Fibroblast of the conjunctiva (primary cell): ENCODE results near the gene DOK4.
A peak's percentile ranks its signal among the peaks of the same experiment; 100 is the strongest.

Experiments used
- DNase-seq: peaks from one replicate; pipeline ENCODE4 v3.0.0-alpha.2; 2010; ENCODE audit warnings: low read depth

The DOK4 gene

DNA sequence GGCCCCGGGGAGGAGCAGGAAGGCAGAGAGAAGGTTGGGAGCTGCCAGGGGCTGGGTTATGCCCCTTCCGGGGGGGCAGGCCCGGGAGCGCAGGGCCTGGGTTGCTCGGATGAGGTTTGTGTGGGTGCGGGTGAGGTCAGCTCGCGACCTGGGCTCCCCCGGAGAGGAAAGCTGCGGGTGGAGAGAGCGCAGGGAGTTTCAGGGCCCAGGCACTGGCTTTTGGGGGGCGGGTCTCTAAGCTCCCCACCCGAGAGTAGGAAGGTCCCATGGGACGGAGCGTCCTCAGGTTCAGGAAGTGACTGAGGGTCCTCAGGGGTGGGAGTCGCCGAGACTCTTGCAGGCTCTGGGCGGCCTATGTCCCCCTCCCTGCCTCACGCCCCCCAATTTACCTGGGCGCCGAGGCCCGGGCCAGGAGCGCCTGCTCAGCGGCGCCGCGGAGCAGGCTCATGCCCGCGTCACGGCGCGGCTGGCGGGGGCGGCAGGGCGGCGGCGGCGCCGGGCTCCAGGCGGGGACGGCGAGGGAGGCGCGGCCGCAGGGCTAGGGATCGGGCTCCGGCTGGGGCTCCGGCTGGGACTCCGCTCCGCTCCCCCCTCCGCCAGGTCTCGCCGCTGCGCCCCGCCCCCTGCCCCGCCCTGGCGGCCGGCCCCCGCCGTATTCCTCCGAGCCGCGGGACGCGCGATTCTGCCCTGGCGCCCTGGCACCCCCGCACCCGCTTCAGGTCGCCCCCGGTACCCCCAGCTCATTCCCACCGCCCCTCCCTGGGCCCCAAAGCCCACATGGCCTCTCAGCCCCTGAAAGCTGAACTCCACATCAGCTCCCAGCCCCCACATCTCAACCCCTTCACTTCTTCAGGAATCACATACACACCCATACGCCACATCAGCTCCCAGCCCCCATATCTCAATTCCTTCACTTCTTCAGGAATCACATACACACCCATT lies at the start of gene DOK4:
TSS of gene DOK4 (minus strand) at position 578 of the 942 bp plus-strand sequence. CDS start 6,986 bp downstream, outside the sequence.
- no peak for DNase-seq

GRCh38 chr16:57535680-57536305 lies 49.5 kb upstream of the DOK4 start:
- DNase-seq = peak; percentile 80

GRCh38 chr16:57534881-57535658 lies 48.8 kb upstream of the DOK4 start:
- no peak for DNase-seq

- no peak for DNase-seq
These were observed 48.1 kb upstream of the DOK4 start for GRCh38 chr16:57534337-57534880.

- no peak for DNase-seq
These were observed 47.4 kb upstream of the DOK4 start for GRCh38 chr16:57533431-57534336.

- no peak for DNase-seq
These were observed 46.0 kb upstream of the DOK4 start for GRCh38 chr16:57532266-57532625.

DNA sequence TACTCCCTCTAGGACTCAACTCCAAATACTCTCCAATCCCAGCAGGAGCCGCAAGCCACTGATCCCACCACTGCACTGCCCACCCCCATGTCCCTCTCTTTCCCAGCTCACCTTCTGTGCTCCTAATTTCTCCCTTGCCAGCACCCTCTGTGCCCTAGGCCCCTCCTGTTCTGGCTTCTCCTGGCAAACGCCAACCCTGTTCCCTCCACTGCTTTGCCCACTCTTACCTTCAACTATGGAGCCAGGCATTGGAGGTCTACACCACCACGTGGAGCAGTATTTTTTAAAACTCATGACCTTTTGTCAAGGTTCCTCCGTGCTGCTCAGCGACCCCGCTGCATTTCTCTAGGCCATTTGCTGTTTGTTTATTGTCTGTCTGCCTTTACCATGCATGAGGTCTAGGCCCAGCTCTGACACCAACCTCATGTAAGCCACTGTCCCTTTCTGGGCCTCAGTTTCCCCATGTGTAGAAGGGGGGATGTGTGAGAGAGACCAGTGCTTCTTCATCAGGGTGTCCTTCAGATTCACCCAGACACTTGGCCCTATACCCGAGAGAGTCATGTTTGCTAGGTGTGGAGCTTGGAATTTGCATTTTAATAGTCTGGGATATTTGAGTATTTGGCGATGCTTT lies 45.5 kb upstream of the DOK4 start:
- DNase-seq = no peak

DNA sequence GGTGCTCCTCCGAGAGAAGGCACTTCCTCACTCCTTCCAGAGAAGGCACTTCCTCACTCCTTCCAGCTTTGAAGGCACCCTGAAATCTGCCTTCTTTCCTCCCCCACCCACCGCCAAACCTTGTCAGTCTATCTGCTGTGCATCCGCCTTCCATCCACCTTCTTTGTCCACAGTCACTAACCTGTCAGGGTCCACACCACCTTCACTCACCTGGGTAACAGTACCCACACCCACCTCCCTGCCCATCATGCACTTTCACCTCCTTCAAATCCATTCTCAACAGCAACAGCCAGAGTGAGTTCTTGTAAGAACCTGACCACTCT lies 44.9 kb upstream of the DOK4 start:
- no peak for DNase-seq

DNA sequence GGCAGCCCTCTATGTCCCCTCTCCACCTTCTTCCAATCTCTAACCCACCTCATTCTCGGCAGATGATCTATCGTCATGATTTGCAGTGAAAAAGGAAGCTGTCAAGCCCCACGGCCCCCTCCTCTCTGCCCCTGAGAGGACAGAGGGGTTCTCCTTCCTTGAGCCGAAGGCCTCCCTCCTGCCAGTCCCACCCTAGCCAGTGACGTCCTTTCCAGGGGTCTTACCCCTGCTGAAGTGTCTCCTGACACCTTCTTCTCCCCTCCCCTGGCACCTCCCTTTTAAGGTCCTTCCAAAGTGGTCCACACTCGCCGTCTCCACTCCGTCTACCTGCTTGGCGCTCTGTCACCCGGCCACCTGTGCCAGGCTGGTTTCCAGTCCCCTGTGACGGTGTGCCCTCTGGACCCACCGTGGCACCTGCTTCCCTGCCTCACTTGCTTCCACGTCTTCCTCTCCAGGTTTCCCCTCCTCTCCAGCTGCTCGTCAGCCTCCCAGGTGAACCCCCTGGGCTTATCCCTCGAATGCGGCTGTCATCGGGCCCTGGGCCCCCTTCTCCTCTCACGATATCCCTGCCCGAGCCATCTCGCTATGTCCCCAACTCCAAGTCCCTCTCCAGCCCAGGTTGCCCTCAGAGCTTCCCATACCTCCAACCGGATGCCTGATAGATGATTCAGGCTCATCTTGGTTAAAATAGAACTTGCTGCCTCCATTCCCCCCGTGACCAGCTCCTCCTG lies 44.4 kb upstream of the DOK4 start:
- no peak for DNase-seq

GRCh38 chr16:57530104-57530521 lies 43.8 kb upstream of the DOK4 start:
- DNase-seq = no peak

DNA sequence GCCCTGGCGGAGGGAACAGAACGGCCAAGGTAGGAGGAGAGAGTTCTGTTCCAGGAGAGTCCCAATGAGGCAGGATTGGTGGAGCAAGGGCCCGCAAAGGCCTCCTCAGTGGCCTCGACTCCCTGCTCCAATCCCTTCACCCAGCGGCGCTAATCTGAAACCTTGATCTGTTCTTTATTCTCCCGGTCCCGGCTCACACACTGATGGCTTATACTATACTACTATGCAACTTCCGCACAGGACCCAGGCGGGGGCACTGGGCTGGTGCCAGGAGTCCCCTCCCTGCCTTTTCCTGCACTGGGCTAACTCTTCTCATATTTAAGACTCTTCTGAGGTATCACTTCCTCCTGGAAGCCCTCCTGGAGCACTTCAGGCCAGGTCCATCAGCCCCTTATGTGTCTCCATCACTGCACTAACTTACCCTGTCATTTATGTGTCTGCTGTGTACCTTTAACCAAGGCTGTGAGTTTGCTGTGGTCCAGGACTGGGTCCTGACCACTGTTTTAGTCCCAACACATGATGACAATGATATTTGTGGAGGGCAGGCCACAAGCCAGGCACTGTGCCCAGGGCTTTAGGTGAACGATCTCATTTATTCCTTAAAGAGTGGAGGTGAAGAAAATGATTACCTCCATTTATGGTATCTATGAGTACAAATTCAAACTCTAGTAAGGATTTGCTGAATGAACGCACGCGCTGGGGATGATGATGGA lies 43.3 kb upstream of the DOK4 start:
- no peak for DNase-seq

DNA sequence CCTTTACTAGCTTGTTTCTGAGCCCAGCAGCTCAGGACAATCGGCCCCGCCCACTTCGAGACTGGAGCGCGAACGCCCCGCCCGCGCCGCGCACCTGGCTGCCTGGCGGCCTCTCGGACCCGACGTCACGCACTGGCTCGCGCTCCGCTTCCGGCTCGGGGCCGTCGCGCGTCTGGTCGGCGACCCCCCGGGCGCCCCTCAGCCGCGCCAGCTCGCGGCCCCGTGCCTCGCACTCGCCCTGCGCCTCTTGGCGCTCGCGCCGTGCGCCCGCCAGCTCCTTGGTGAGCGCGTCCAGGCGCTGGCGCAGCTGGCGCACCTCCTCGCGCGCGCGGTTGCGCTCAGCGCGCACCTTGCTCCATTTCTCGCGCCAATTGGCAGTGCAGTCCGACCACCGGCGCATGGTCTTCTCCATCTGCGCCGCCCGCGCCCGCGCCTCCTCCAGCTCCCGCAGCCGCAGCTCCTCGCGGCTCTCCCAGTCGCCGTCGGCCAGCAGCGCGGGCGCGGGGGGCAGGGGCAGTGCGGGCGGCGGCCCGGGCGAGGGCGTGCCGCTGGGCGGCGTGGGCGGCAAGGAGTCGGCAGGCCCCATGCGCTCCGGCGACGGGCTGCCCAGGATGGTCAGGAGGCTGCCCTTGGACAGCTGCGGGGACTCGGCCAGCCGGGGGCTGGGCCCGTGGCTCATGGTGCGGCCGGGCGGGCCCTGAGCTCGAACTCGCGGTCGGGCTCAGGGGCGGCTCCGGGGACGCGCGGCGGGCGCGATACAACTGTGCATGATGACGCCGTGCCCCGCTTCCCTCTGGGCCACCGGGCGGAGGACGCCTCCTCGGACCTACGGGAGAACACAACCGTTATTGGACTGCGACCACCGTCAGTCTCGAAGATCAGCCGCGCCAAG lies 42.5 kb upstream of the DOK4 start:
- DNase-seq = no peak

DNA sequence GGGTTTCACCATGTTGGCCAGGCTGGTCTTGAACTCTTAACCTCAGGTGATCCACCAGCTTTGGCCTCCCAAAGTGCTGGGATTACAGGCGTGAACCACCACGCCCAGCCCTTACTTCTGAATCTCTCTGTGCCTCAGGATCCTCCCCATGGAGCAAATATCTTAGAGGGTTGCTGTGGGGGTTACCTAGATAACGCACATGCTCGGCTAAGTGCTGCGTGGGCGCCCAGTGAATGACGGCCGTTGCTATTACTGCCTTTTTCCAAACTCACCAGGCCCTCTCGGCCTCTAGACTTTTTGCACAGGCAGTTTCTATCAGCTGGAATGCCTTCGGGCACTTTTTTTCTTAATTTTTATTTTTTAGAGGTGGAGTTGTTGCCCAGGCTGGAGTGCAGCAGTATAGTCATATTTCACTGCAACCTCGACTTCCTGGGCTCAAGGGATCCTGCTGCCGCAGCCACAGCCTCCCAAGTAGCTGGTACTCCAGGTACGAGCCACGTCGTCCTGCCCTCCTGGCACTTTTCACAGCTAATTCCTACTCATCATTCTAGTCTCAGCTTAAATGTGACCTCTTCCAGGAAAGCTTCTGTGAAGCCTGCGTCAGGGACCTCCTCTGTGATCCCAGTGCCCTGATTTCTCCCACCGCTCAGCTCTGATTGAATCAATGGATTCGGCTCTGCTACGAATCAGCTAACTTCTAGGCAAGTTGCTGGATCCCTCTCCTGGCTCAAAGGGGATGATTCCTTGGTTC lies 41.5 kb upstream of the DOK4 start:
- no peak for DNase-seq

DNA sequence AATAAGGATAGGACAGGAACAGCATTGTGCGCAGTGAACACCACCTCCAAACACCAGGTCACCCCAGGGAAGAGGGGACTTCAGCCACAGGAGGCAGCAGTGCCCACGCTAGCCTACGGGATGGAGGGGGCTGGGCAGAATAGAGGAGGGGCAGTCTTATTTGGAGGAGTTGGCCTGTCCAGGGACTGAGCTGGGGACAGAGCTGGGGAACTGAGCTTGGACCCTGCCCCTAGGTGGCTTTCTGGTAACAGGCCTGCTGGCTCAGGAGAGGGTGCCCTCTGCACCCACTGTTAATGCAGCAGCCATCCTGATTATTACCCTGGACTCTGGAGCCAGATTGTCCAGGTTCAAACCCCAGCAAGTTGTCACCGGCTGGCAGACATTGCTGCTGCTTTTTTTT lies 40.7 kb upstream of the DOK4 start:
- DNase-seq = no peak

DNA sequence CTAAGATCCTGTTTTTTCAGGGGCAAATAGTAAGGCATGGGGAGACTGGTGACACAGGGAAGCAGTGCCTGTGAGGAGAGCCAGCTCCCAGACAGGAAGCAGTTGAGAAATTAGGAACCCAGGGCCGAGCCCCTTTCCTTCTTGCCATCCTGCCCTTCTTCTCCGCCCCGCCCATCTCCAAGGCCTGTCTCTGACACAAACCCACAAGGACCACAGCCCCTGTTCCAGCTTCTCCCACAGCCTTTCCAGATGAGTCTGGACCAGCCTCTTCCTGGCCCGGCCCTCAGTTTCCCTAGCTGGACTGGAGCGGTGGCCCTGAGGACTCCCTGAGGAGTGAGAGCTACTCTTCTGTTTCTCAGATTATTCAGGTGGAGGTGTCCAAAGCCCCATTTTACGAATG lies 40.2 kb upstream of the DOK4 start:
- DNase-seq = no peak

GRCh38 chr16:57525761-57526160 lies 39.5 kb upstream of the DOK4 start:
- DNase-seq = no peak

DNA sequence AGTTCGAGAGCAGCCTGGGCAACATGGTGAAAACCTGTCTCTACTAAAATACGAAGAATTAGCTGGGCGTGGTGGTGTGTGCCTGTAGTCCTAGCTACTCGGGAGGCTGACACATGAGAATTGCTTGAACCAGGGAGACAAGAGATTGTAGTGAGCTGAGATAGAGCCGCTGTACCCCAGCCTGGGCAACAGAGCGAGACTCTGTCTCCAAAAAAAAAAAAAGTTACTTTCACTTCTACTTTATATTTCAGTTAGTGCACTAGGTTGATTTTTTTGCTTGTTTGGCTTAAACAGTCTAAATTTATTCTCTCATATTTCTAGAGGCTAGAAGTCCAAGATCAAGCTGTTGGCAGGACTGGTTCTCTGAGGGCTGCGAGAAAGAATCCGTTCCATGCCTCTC lies 36.7 kb upstream of the DOK4 start:
- no peak for DNase-seq

GRCh38 chr16:57519796-57520360 lies 33.6 kb upstream of the DOK4 start:
- no peak for DNase-seq
